ENCODE measurements around the gene CMSS1.

DNA sequence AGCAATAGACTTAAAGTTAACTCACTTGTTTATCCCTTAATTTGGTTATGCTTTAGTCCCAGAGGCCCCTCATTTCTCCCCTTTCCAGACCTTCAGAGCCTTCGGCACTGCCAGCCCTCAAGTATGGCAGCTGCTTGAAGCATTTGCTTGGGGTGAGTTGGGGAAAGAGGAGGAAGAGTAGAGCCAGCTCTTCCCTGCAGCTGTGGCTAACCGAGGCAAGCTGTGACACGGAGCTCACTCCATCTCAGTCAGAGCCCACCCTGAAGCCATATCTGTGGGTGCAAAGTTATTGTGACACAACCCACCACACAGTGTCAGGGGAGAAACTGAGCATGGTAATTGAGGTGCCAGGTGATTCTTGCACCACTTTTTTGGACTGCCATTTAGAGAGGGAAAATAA lies 230.6 kb downstream of the CMSS1 start:
- TF ChIP-seq, protein P1, sequence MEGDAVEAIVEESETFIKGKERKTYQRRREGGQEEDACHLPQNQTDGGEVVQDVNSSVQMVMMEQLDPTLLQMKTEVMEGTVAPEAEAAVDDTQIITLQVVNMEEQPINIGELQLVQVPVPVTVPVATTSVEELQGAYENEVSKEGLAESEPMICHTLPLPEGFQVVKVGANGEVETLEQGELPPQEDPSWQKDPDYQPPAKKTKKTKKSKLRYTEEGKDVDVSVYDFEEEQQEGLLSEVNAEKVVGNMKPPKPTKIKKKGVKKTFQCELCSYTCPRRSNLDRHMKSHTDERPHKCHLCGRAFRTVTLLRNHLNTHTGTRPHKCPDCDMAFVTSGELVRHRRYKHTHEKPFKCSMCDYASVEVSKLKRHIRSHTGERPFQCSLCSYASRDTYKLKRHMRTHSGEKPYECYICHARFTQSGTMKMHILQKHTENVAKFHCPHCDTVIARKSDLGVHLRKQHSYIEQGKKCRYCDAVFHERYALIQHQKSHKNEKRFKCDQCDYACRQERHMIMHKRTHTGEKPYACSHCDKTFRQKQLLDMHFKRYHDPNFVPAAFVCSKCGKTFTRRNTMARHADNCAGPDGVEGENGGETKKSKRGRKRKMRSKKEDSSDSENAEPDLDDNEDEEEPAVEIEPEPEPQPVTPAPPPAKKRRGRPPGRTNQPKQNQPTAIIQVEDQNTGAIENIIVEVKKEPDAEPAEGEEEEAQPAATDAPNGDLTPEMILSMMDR (IDR thresholded peaks at IDR 0.05), result no peak
- TF ChIP-seq POLR2A (IDR thresholded peaks at IDR 0.05), result no peak

Measured in adrenal gland (tissue), 5 donors.